Measurements from ENCODE around the gene ADCY3.

Gene ADCY3

GRCh38 chr2:24920098-24920808 is at the start of gene ADCY3:
TSS of gene ADCY3 (minus strand) at chr2:24920237. CDS start at chr2:24918987, 1,250 bp downstream.
- no peak for DNase-seq (ENCODE audit: low read depth)

DNA sequence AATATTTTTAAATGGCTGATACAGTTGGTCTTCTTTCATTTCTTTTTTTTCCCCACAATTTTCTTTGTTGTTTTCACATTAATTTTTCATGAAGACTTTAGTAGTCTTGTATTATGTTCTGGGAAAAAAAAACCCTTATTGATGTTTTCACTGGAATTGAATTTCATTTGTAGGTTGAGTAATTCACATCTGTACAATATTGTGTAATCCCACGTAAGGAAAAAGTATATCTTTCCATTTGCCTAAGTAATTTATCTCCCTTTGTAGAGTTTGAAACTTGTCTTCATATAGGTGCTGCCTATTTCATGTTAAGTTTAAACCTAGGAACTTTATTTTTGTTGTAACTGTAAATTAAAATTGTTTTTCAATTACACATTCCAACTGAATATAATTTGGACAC is 49.7 kb upstream of the ADCY3 start:
- DNase-seq (ENCODE audit: low read depth) = no peak
- H3K4me3 ChIP-seq (ENCODE audit: low read depth, low read length) = no peak overlapping the region

More at GRCh38 chr2:24920098-24920808, at the start of gene ADCY3:
- peak within 1 kb of the TSS; percentile 58 for H3K4me3 ChIP-seq (ENCODE audit: low read depth, low read length)

DNA sequence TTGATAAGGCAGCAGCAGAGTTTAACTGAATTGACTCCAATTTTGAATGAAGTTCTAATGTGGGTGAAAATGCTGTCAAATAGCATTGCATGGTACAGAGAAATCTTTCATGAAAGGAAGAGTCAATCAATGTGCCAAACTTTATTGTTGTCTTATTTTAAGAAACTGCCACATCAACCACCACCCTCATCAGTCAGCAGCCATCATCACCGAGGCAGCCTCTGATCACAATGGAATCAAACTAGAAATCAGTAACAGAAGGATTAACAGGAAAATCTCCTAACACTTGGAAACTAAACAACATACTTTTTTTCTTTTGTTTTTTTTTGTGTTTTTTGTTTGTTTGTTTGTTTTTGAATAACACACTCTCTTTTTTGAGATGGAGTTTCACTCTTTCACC is 41.9 kb upstream of the ADCY3 start:
- DNase-seq (ENCODE audit: low read depth) = no peak
- no peak overlapping the region for H3K4me3 ChIP-seq (ENCODE audit: low read depth, low read length)

GRCh38 chr2:24959761-24960160 is 39.7 kb upstream of the ADCY3 start:
- no peak overlapping the region for H3K4me3 ChIP-seq (ENCODE audit: low read depth, low read length)
- no peak for DNase-seq (ENCODE audit: low read depth)

GRCh38 chr2:24958411-24958935 is 38.4 kb upstream of the ADCY3 start:
- no peak for DNase-seq (ENCODE audit: low read depth)
- H3K4me3 ChIP-seq (ENCODE audit: low read depth, low read length) = no peak overlapping the region

GRCh38 chr2:24957976-24958375 is 37.9 kb upstream of the ADCY3 start:
- DNase-seq (ENCODE audit: low read depth) = no peak

DNA sequence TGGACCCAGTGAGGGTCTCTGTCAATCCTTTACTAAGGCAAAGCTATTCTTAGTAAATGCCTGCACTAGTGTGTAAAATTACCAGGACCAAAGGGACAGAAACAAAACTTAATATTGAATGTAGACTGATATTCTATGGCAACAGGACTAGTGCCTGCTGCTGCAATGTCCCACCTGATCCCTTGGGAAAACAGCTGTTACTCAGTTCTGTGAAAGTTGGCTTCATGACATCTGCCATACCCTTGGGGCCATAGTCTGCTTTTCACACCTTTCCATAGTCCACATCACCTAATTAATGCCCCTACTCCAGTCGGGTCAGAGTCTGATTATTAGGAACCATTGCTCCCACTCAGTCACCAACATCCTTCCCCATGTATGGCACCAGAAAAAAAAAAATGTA is 37.2 kb upstream of the ADCY3 start:
- no peak for DNase-seq (ENCODE audit: low read depth)
- no peak overlapping the region for H3K4me3 ChIP-seq (ENCODE audit: low read depth, low read length)

More at GRCh38 chr2:24957976-24958375, 37.9 kb upstream of the ADCY3 start:
- H3K4me3 ChIP-seq (ENCODE audit: low read depth, low read length) = no peak overlapping the region

- DNase-seq (ENCODE audit: low read depth) = no peak
- no peak overlapping the region for H3K4me3 ChIP-seq (ENCODE audit: low read depth, low read length)
These were observed 35.9 kb upstream of the ADCY3 start for GRCh38 chr2:24955921-24956320.

DNA sequence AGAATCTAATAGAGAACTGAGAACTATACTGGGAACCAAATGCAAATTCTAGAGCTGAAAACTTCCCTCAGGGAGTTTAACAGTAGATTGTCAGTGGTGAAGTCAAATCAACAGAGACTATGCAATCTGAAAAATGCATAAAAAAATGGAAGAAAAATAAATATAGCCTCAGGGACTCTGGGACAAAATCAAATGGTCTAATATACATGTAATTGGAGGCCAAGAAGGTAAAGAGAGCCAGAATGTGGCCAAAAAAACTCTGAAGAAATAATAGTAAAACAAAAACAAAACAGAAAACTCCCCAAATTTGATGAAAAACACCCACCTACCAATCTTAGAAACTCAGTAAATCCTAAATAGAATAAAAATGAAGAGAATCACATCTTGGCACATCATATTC is 35.2 kb upstream of the ADCY3 start:
- H3K4me3 ChIP-seq (ENCODE audit: low read depth, low read length) = no peak overlapping the region
- DNase-seq (ENCODE audit: low read depth) = no peak

DNA sequence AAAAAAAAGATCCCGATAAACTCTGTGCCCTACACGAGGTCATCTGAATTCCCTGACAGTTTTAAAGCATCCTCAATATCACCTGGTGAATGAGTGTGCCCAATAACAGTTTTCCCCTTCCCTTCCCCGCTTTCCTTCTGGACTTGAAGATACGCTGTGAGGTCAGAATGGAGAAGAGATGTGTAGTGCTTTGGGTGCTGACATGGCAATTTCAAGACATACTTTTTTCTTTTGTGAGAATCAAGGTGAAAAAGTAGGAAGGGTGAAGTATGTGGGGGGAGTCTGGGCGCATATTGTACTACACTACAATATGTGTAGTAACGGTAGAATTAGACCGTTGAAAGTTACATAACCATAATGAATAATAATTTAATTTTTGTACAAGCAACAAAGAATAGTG is 30.1 kb upstream of the ADCY3 start:
- DNase-seq (ENCODE audit: low read depth) = no peak
- H3K4me3 ChIP-seq (ENCODE audit: low read depth, low read length) = no peak overlapping the region

DNA sequence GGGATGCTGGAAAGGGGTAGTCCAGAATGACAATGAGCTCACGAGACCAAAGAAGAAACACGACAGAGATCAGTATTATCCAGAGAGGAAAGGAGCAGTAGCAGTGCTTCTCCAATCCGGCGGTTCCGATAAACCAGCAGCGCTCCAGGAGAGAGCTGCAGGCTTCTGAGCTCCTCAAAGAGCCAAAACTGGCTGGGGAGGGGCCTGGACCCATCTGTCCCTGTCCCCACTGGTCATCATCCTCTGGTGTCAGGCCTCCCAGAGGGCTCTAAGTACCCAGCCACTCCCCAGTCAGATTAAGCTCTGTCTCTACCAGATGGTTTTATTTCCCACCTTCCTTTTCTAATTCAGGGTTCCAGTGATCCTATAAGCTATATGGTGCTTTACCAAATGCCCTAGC is 28.5 kb upstream of the ADCY3 start:
- no peak for DNase-seq (ENCODE audit: low read depth)
- no peak overlapping the region for H3K4me3 ChIP-seq (ENCODE audit: low read depth, low read length)

GRCh38 chr2:24947561-24948157 is 27.6 kb upstream of the ADCY3 start:
- no peak for DNase-seq (ENCODE audit: low read depth)

DNA sequence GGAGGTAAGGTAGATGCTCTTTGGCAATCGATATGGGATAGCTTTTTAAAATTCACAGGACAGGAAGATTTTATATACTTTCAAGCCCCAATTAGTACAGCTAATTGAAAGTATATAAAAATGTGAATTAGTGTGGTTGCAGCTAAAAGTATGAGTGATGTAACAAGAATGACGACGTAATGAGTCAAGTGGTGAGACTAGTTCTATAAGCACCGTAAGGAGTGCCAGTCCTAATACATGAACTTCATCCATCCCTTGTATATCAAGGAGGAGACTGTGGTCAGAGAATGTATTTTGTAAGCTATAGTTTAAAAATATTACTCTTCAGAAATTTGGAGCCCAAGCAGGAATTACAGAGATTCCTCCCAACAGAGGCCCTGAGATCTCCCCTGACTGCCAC is 25.9 kb upstream of the ADCY3 start:
- no peak overlapping the region for H3K4me3 ChIP-seq (ENCODE audit: low read depth, low read length)
- no peak for DNase-seq (ENCODE audit: low read depth)

More at GRCh38 chr2:24947561-24948157, 27.6 kb upstream of the ADCY3 start:
- no peak overlapping the region for H3K4me3 ChIP-seq (ENCODE audit: low read depth, low read length)

DNA sequence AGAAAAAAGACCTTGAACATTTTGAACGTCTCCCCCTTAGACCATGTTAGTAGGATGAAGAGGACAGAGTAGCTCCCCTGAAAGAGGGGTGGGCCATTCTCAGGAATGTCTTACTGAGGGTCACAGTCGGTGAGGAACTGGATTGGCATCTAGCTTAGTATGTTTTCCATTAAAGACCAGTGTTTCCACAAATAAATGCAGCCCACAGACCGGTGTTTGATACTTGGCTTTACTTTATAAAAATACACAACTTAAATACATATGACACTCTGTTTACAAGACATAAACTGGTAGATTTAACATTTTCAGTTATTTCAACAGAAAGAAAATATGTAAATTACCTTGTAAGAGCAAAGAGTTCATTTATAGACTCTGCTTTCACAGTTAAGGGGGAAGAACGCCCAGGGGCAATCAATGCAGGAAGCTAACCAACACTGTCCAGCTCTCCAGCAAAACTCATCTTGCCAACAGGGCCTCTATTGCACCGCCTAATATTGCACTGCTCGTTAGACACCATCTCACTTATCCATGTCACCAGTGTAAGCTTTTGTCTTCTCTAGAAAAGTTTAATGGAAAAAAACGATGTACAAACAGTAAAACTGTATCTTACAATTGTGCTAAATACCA is 23.5 kb upstream of the ADCY3 start:
- no peak for DNase-seq (ENCODE audit: low read depth)
- H3K4me3 ChIP-seq (ENCODE audit: low read depth, low read length) = no peak overlapping the region

- no peak for DNase-seq (ENCODE audit: low read depth)
- H3K4me3 ChIP-seq (ENCODE audit: low read depth, low read length) = no peak overlapping the region
These were observed 19.3 kb upstream of the ADCY3 start for GRCh38 chr2:24939353-24939752.

GRCh38 chr2:24937236-24937635 is 17.2 kb upstream of the ADCY3 start:
- DNase-seq (ENCODE audit: low read depth) = no peak
- no peak overlapping the region for H3K4me3 ChIP-seq (ENCODE audit: low read depth, low read length)

DNA sequence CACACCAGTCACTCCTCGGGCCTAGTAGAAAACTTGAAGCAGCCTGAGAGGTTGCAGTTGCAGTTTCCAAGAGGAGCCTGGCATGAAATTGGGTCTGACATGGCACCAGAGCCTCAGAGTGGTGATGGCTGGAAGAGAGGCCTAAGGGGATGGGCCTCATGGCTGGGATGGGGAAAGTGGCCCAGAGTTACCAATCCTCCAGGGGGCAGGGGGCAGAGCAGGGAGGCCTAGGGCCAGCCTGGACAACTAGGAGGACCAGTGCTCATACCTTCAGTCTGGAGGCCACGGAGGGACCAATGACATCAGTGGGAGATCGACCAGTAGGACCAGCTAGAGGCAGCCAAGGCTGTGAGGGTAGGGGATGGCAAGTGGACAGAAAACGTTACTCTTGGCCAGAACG is 15.1 kb upstream of the ADCY3 start:
- H3K4me3 ChIP-seq (ENCODE audit: low read depth, low read length) = no peak overlapping the region
- DNase-seq (ENCODE audit: low read depth) = no peak

GRCh38 chr2:24932715-24933114 is 12.7 kb upstream of the ADCY3 start:
- no peak overlapping the region for H3K4me3 ChIP-seq (ENCODE audit: low read depth, low read length)
- no peak for DNase-seq (ENCODE audit: low read depth)

DNA sequence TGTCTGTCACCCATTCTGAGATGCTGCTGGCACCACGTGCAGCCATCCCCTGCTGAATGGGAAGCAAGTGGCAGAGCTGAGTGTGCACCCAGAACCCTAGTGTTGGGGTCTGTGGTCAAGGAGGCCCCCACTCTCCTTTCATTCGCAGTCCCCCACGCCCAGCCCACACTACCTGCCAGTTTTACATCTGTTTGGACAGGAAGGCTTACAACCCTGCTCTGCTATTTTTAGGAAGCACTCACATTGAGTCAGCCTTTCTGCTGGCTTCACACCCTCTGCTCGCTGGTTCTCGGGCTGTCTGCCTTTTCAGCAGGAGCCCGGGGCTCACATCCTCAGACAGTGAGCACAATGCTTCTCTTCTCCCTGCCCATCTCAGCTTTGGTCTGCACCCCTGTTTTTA is 10.7 kb upstream of the ADCY3 start:
- no peak overlapping the region for H3K4me3 ChIP-seq (ENCODE audit: low read depth, low read length)
- no peak for DNase-seq (ENCODE audit: low read depth)

GRCh38 chr2:24929230-24929629 is 9.2 kb upstream of the ADCY3 start:
- no peak overlapping the region for H3K4me3 ChIP-seq (ENCODE audit: low read depth, low read length)
- DNase-seq (ENCODE audit: low read depth) = no peak

DNA sequence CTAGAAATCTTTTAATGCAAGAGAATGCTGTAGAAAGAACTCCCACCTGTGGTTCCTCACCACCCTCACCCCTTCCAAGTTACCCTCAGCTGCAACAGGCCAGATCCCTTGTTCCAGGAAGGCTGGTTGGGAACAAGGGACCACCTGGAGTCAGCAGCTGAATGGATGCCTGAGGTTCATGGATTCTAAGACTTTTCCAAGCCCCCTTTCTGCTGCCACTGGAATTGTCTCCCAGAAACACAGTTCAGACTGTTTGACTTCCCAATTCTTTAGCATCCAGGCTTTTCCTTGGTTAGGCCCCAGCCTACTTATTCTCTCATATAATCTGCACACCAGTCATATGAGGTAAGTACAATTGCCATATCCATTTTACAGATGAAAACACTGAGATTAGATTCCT is 8.0 kb upstream of the ADCY3 start:
- no peak overlapping the region for H3K4me3 ChIP-seq (ENCODE audit: low read depth, low read length)
- DNase-seq (ENCODE audit: low read depth) = no peak
